Naive thymus-derived CD4-positive, alpha-beta T cell (primary cell): ENCODE measurements around the gene ATP10A. TPM values are rescaled to one million over a fixed set of nuclear protein-coding genes. Genes with fewer than 3 reads are reported as not detected.

Experiments
- ATAC-seq: fragments of 150-1000 bp; cut with Tn5 transposase; 2 replicates; pipeline ENCODE4 v1.10.0; 2021; ENCODE audit warnings: mild to moderate bottlenecking, moderate library complexity
- CTCF ChIA-PET: fragments of 350-600 bp; sonication (Branson Sonifier 250); formaldehyde crosslinking; loops from one replicate; lab custom pipeline; 2021; ENCODE audit warnings: antibody characterized with exemption; lab: Charles Lee
- POLR2A ChIA-PET: fragments of 350-600 bp; sonication (Branson Sonifier 250); formaldehyde crosslinking; loops from one replicate; lab custom pipeline; 2021; ENCODE audit warnings: antibody characterized with exemption, inconsistent platforms; lab: Charles Lee
- DNase-seq, 9 donors: peaks; one replicate each; pipeline versions ENCODE4 v3.0.0 to v3.0.0-alpha.2; 2020 to 2022; ENCODE audit warnings: mixed read lengths in 1 of 9
- H3K27ac ChIP-seq: one replicate; pipeline ENCODE4 v1.7.0; 2013; ENCODE audit warnings: mild to moderate bottlenecking, low read depth, low read length, moderate library complexity
- H3K27me3 ChIP-seq, 2 donors: one replicate each; pipeline ENCODE4 v1.7.0; 2013; ENCODE audit warnings: low read length in 2 of 2, mild to moderate bottlenecking in 2 of 2, moderate library complexity in 2 of 2; ENCODE audit not compliant: control insufficient read depth in 2 of 2, insufficient read depth in 2 of 2
- H3K36me3 ChIP-seq, 3 experiments: 1 replicate in 2 of 3; 2 replicates in 1 of 3; pipeline ENCODE4 v1.7.0; 2013; ENCODE audit warnings: low read length in 3 of 3, mild to moderate bottlenecking in 3 of 3, moderate library complexity in 1 of 3; ENCODE audit not compliant: insufficient read depth in 3 of 3, control insufficient read depth in 2 of 3
- H3K4me1 ChIP-seq, 2 donors: one replicate each; pipeline ENCODE4 v1.7.0; 2013; ENCODE audit warnings: low read length in 2 of 2, mild to moderate bottlenecking in 2 of 2, moderate library complexity in 1 of 2; ENCODE audit not compliant: control insufficient read depth in 2 of 2, insufficient read depth in 2 of 2
- H3K4me3 ChIP-seq: 2 replicates; pipeline ENCODE4 v1.7.0; 2013; ENCODE audit warnings: mild to moderate bottlenecking, low read length
- H3K9me3 ChIP-seq, 3 experiments: 1 replicate in 2 of 3; 2 replicates in 1 of 3; pipeline ENCODE4 v1.7.0; 2013; ENCODE audit warnings: low read length in 3 of 3; ENCODE audit not compliant: control insufficient read depth in 2 of 3
- H3K27ac Mint-ChIP-seq, 9 donors: one replicate each; pipeline ENCODE4 v1.8.0; 2020 to 2022; ENCODE audit warnings: mixed read lengths in 9 of 9, mild to moderate bottlenecking in 8 of 9, moderate library complexity in 5 of 9, inconsistent platforms in 2 of 9
- H3K27me3 Mint-ChIP-seq, 5 donors: one replicate each; pipeline ENCODE4 v1.8.0; 2021 to 2022; ENCODE audit warnings: mixed read lengths in 5 of 5, mild to moderate bottlenecking in 1 of 5
- H3K36me3 Mint-ChIP-seq, 5 donors: one replicate each; pipeline ENCODE4 v1.8.0; 2020 to 2022; ENCODE audit warnings: mixed read lengths in 5 of 5, mild to moderate bottlenecking in 3 of 5, inconsistent platforms in 1 of 5
- H3K4me1 Mint-ChIP-seq, 7 donors: one replicate each; pipeline ENCODE4 v1.8.0; 2020 to 2022; ENCODE audit warnings: mixed read lengths in 7 of 7, mild to moderate bottlenecking in 3 of 7, inconsistent platforms in 1 of 7
- H3K4me3 Mint-ChIP-seq, 10 donors: one replicate each; pipeline ENCODE4 v1.8.0; 2020 to 2022; ENCODE audit warnings: mild to moderate bottlenecking in 10 of 10, mixed read lengths in 10 of 10, moderate library complexity in 6 of 10, inconsistent platforms in 2 of 10
- H3K9me3 Mint-ChIP-seq, 11 donors: one replicate each; pipeline ENCODE4 v1.8.0; 2020 to 2022; ENCODE audit warnings: mixed read lengths in 11 of 11, mild to moderate bottlenecking in 4 of 11, inconsistent platforms in 1 of 11, moderate library complexity in 1 of 11
- intact Hi-C, 2 donors: fragments of 100-400 bp; cut with micrococcal nuclease; formaldehyde crosslinking; loops; one replicate each; pipeline ENCODE4 v1.15.1; 2023
- polyA plus RNA-seq, 2 donors: library from polyadenylated mRNA; unstranded; fragments of 300-500 nt; fragmentation: Illumina TruSeq; gene quantifications; one replicate each; pipeline ENCODE4 v1.2.3, GENCODE V29; 2021
- total RNA-seq, 6 experiments: library from RNA in 5 of 6; stranded (reverse) in 5 of 6; gene quantifications; 1 replicate in 5 of 6; 2 replicates in 1 of 6; pipeline ENCODE4 v1.2.3 and lab custom pipeline; 2021 to 2026

ATP10A gene
- total and polyA plus RNA-seq, 7 experiments from 2014 or later, result 7.2 to 86.4 (median 57.6) TPM

DNA sequence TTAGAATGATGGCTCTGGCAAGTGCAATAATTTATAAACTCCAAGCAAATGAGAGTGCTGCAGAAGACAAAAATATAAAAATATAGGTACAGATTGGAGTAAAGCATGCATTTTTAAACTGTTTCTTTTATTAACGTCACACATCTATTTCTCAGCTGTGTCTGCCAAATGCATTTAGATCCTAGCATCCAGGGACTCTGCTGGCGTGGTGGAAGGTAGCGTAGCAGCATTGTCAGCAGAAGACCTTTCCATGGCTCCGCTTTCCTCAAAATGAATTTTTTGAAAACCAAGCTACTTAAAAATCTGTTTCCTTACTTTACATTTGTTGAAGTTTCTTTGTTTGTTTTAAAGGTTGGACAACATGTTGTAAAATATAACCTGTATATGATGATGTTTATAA lies 16.3 kb upstream of the ATP10A start:
- no peak overlapping the region for H3K4me3 Mint-ChIP-seq
- no peaks in the 10 kb centered on the region for H3K4me1 ChIP-seq
- no peaks in the 10 kb centered on the region for H3K9me3 ChIP-seq
- no peaks in the 10 kb centered on the region for H3K27me3 ChIP-seq
- no peak for ATAC-seq
- no peak overlapping the region for H3K4me3 ChIP-seq
- H3K36me3 ChIP-seq, result no peaks in the 10 kb centered on the region
- intact Hi-C loops, result loop anchor here in 1 of 2 donors (5.0 kb wide), 1 partner anchor 33 kb away; no protein-coding TSS in a partner anchor
- peaks cover 0 to 3% (median 0%) of the 10 kb centered on the region in 5 donors for H3K36me3 Mint-ChIP-seq
- ChIA-PET CTCF (no interaction called here), POLR2A (no interaction called here)
- H3K27me3 Mint-ChIP-seq, result peaks cover 0 to 2% (median 0%) of the 10 kb centered on the region in 5 donors
- no peaks in the 10 kb centered on the region for H3K4me1 Mint-ChIP-seq
- no peak for DNase-seq
- H3K9me3 Mint-ChIP-seq, result no peaks in the 10 kb centered on the region
- H3K27ac Mint-ChIP-seq, result no peak overlapping the region
- H3K27ac ChIP-seq, result no peak overlapping the region

DNA sequence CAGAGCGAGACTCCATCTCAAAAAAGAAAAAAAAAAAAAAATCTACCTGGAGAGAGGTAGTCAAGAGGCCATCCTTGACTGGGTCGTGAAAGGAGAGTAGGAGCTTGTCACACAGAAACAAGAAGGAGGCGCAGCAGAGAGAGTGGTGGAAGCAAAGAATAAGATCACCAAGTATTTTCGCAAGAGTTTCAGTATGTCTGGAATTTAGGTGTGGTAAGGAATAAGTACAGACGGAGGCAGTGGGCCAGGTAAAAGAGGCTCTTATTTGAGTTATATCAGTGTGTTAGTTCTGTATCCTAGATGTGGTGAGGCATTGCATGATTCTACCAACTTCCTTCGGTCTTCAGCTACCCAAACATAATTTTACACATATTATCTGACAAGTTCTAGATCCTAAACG lies 14.6 kb upstream of the ATP10A start:
- ATAC-seq (no peak), DNase-seq (no peak)
- Mint-ChIP-seq H3K27ac (no peak overlapping the region), H3K4me1 (no peaks in the 10 kb centered on the region), H3K4me3 (no peak overlapping the region), H3K9me3 (no peaks in the 10 kb centered on the region), H3K36me3 (peaks cover 0 to 3% (median 0%) of the 10 kb centered on the region in 5 donors), H3K27me3 (no peaks in the 10 kb centered on the region)
- H3K36me3 ChIP-seq, result no peaks in the 10 kb centered on the region
- intact Hi-C loops, result loop anchor here in 1 of 2 donors (5.0 kb wide), 1 partner anchor 35 kb away; no protein-coding TSS in a partner anchor
- no peaks in the 10 kb centered on the region for H3K9me3 ChIP-seq
- H3K27me3 ChIP-seq, result no peaks in the 10 kb centered on the region
- H3K27ac ChIP-seq, result no peak overlapping the region
- no peak overlapping the region for H3K4me3 ChIP-seq
- H3K4me1 ChIP-seq, result no peaks in the 10 kb centered on the region
- CTCF ChIA-PET, result interaction anchor here (0.7 kb wide), 1 partner anchor 30 kb away, joined by 3 read pairs; no protein-coding TSS in a partner anchor
- POLR2A ChIA-PET, result no interaction called here

DNA sequence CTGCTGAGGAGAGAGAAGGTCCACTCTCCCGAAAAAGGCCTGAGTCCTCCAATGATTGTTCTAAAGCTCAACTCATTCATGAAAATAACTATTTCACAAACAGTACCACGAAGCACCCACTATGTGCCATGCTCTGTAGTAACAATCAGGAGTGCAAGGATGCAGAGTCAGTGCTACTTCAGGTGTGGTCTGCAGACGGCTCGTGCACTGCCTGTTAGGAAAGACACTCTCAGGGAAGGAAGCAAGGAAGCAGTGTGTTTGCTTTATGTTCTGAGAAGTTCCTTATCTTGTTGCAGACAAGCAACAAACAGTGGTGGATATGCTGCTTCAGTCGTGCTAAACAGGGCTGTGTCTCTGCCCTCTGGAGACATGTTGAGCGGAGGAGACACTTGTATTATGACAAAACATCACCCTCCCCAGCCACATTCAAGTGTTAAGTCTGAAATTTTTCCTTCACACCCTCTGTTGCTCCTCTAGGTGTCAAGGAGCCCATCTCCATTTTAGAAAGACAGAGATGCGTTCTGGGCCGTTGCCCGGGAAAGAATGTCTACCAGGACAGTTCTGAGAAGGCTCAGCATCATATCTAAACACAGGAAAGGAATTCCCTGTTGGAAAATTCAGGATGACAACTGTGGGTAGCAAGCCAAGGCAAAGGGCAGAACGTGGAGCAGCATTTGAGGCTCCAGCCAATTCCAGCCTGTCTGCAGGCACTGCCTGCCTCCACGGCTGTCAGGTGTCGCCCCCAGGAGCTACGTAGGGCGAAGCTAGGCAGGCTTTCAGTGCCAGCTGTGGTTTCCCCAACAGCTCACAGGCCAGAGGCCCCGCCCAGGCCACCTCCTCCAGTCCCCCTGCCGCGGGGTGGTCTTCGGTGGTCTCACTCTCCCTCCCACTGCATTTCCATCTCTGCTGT lies 13.4 kb upstream of the ATP10A start:
- ChIA-PET CTCF (interaction anchor here (0.5 kb wide), 1 partner anchor 49 kb away, joined by 3 read pairs; no protein-coding TSS in a partner anchor), POLR2A (no interaction called here)
- H3K27ac ChIP-seq, result no peak overlapping the region
- no peak for DNase-seq
- no peaks in the 10 kb centered on the region for H3K27me3 Mint-ChIP-seq
- no peaks in the 10 kb centered on the region for H3K9me3 Mint-ChIP-seq
- H3K9me3 ChIP-seq, result no peaks in the 10 kb centered on the region
- H3K27me3 ChIP-seq, result no peaks in the 10 kb centered on the region
- ATAC-seq, result no peak
- H3K4me1 ChIP-seq, result no peaks in the 10 kb centered on the region
- no peaks in the 10 kb centered on the region for H3K4me1 Mint-ChIP-seq
- intact Hi-C loops, result loop anchor here in 1 of 2 donors (5.0 kb wide), 1 partner anchor 36 kb away; no protein-coding TSS in a partner anchor
- H3K36me3 ChIP-seq, result no peaks in the 10 kb centered on the region
- peaks cover 0 to 3% (median 0%) of the 10 kb centered on the region in 5 donors for H3K36me3 Mint-ChIP-seq
- H3K27ac Mint-ChIP-seq, result peak overlapping the region in 1 of 9 donors; percentile 37
- no peak overlapping the region for H3K4me3 ChIP-seq
- no peak overlapping the region for H3K4me3 Mint-ChIP-seq

DNA sequence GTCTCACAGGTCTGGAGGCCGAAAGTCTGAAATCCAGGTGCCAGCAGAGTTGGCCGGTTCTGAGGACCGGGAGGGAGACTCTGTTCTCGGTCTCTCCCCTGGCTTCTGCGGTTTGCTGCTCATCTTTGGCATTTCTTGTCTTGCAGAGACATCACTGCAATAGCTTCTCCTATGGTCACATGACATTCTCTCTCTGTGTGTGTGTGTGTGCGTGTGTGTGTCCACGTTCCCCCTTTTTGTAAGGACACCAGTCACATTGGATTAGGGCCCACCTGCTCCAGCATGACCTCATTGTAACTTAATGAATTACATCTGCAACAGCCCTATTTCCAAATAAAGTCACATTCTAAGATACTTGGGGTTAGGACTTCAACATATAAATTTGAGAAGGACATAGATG lies 12.4 kb upstream of the ATP10A start:
- H3K27ac Mint-ChIP-seq, result peak overlapping the region in 1 of 9 donors; percentile 18
- no peak for DNase-seq
- ChIA-PET CTCF (no interaction called here), POLR2A (no interaction called here)
- no peak overlapping the region for H3K4me3 Mint-ChIP-seq
- H3K9me3 ChIP-seq, result no peaks in the 10 kb centered on the region
- no peak for ATAC-seq
- H3K36me3 Mint-ChIP-seq, result peaks cover 0 to 2% (median 0%) of the 10 kb centered on the region in 5 donors
- H3K36me3 ChIP-seq, result no peaks in the 10 kb centered on the region
- H3K4me1 Mint-ChIP-seq, result no peaks in the 10 kb centered on the region
- H3K27me3 ChIP-seq, result no peaks in the 10 kb centered on the region
- no peaks in the 10 kb centered on the region for H3K9me3 Mint-ChIP-seq
- H3K27me3 Mint-ChIP-seq, result no peaks in the 10 kb centered on the region
- H3K27ac ChIP-seq, result no peak overlapping the region
- H3K4me3 ChIP-seq, result no peak overlapping the region
- intact Hi-C loops, result loop anchor here in 1 of 2 donors (5.0 kb wide), 1 partner anchor 37 kb away; no protein-coding TSS in a partner anchor
- H3K4me1 ChIP-seq, result no peaks in the 10 kb centered on the region

DNA sequence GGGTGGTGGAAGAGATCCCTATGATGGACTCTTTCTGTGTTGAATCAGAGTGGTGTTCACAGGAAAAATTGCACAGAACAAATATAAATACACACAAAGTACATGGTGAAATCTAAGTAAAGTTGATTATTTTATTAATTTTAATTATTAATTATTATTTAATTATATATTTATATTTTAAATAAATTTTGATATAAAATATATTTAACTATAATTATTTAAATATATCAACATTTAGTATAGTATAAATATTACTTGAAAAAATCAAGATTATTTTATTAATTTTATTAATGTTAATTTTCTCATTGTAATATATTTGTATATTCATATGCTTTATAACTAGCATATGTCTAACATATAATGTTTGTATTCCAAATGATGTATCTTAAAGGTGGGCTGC lies 11.3 kb upstream of the ATP10A start:
- Histone ChIP-seq H3K27me3 (no peaks in the 10 kb centered on the region), H3K36me3 (no peaks in the 10 kb centered on the region), H3K4me1 (no peaks in the 10 kb centered on the region), H3K4me3 (no peak overlapping the region), H3K9me3 (no peaks in the 10 kb centered on the region), H3K27ac (no peak overlapping the region)
- POLR2A ChIA-PET, result no interaction called here
- Mint-ChIP-seq H3K27me3 (peaks cover 0 to 3% (median 0%) of the 10 kb centered on the region in 5 donors), H3K4me3 (no peak overlapping the region), H3K27ac (no peak overlapping the region), H3K9me3 (no peaks in the 10 kb centered on the region), H3K4me1 (peaks cover 0 to 6% (median 5%) of the 10 kb centered on the region in 7 donors), H3K36me3 (peaks cover 0 to 2% (median 0%) of the 10 kb centered on the region in 5 donors)
- intact Hi-C loops, result loop anchor here in 1 of 2 donors (5.0 kb wide), 1 partner anchor 33 kb away; no protein-coding TSS in a partner anchor
- CTCF ChIA-PET, result no interaction called here
- DNase-seq, result no peak
- no peak for ATAC-seq

DNA sequence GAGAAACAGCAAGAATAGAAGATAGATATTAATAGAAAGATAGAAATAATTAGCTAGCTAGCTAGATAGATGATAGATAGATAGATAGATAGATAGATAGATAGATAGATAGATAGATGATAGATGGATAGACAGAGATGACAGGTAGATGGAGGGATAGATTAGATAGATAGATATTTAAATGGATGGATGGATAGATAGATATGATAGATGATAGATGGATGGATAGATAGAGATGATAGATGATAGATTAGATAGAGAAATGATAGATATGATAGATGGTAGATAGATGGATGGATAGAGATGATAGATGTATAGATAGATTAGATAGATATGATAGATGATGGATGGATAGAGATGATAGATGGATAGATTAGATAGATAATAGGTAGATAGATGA lies 8.3 kb upstream of the ATP10A start:
- H3K4me3 Mint-ChIP-seq, result no peak overlapping the region
- ChIA-PET POLR2A (interaction anchor here (0.6 kb wide), 1 partner anchor 24 kb away, joined by 6 read pairs; no protein-coding TSS in a partner anchor), CTCF (no interaction called here)

More for the DNA sequence above, 8.3 kb upstream of the ATP10A start:
- Histone ChIP-seq H3K27me3 (no peaks in the 10 kb centered on the region), H3K4me3 (no peak overlapping the region), H3K9me3 (no peaks in the 10 kb centered on the region), H3K4me1 (no peaks in the 10 kb centered on the region), H3K27ac (no peak overlapping the region), H3K36me3 (no peaks in the 10 kb centered on the region)
- Mint-ChIP-seq H3K4me1 (peaks cover 0 to 10% (median 8%) of the 10 kb centered on the region in 7 donors), H3K36me3 (no peaks in the 10 kb centered on the region), H3K27ac (no peak overlapping the region), H3K27me3 (peaks cover 0 to 10% (median 0%) of the 10 kb centered on the region in 5 donors), H3K9me3 (no peaks in the 10 kb centered on the region)
- ATAC-seq (no peak), DNase-seq (no peak)
- intact Hi-C loops, result loop anchor here in 1 of 2 donors (5.0 kb wide), 1 partner anchor 36 kb away; no protein-coding TSS in a partner anchor
